ENCODE data around the gene AK9. TPM values are rescaled to one million over a fixed set of nuclear protein-coding genes. Genes with fewer than 3 reads are reported as not detected.
A peak's percentile ranks its signal among the peaks of the same experiment; 100 is the strongest.

AK9 gene
- total and polyA plus RNA-seq, 10 of the 15 experiments (the other 5 are each of a cell fraction or from before 2014, with no cell fraction given) = 2.1 to 7.4 (median 4.2) TPM

GRCh38 chr6:109705258-109705657 is 14.3 kb upstream of the AK9 start (continued):
- TF ChIP-seq USF2 (IDR thresholded peaks at IDR 0.05; ENCODE audit: borderline replicate concordance, low read depth, low read length) = no peak
- no peak for TF ChIP-seq TAF1 (IDR thresholded peaks at IDR 0.05; ENCODE audit: borderline replicate concordance, low read depth, low read length)
- TF ChIP-seq CBX3 (IDR thresholded peaks at IDR 0.05; ENCODE audit: borderline replicate concordance, low read depth) = no peak
- no peak for TF ChIP-seq POLR2AphosphoS5 (IDR thresholded peaks at IDR 0.05; ENCODE audit: low read length)
- no peak for TF ChIP-seq HDAC6 (IDR thresholded peaks at IDR 0.05; ENCODE audit: unreplicated experiment)
- no peak for TF ChIP-seq NFYB (IDR thresholded peaks at IDR 0.05; ENCODE audit: insufficient read depth, low read depth, low read length)
- TF ChIP-seq FOXM1 (IDR thresholded peaks at IDR 0.05; ENCODE audit: low read depth, low read length) = peak; percentile 77; the same call in 1 of the 2 replicates
- no peak for TF ChIP-seq MAX (IDR thresholded peaks at IDR 0.05; ENCODE audit: low read depth, low read length)
- no peak for TF ChIP-seq CBFB (IDR thresholded peaks at IDR 0.05; ENCODE audit: low read depth)
- no peak for TF ChIP-seq CBX5 (IDR thresholded peaks at IDR 0.05; ENCODE audit: low read depth)
- TF ChIP-seq SRF (IDR thresholded peaks at IDR 0.05; ENCODE audit: low read depth in 2 of 2, low read length in 2 of 2) = no peak
- TF ChIP-seq MTA3 (IDR thresholded peaks at IDR 0.05; ENCODE audit: borderline replicate concordance, low read length) = no peak

- ATAC-seq (no peak), DNase-seq (ENCODE audit: low read depth, low spot score) (no peak), FAIRE-seq (no peak)
- Histone ChIP-seq H3K9me3 (replicated peaks; ENCODE audit: control insufficient read depth, insufficient read depth, low read length) (no peaks in the 10 kb centered on the region), H3K79me2 (ENCODE audit: control insufficient read depth, insufficient read depth, low read length) (no peaks in the 10 kb centered on the region), H3K4me1 (ENCODE audit: control insufficient read depth, insufficient read depth, low read length) (no peaks in the 10 kb centered on the region; the same call in 1 of the 2 replicates), H4K20me1 (ENCODE audit: control insufficient read depth, insufficient read depth) (no peaks in the 10 kb centered on the region), H3K4me3 (no peak overlapping the region), H3K27me3 (replicated peaks in 1 of 2; ENCODE audit: control insufficient read depth in 2 of 2, insufficient read depth in 2 of 2, low read length in 1 of 2) (no peaks in the 10 kb centered on the region), H2AFZ (ENCODE audit: control insufficient read depth, low read depth, low read length) (no peak overlapping the region), H3K9ac (ENCODE audit: control insufficient read depth, insufficient read depth, low read length) (no peak overlapping the region), H3K4me2 (ENCODE audit: control insufficient read depth, insufficient read depth) (no peak overlapping the region), H3K27ac (ENCODE audit: control insufficient read depth, insufficient read depth) (no peak overlapping the region), H3K36me3 (ENCODE audit: control insufficient read depth in 2 of 2, insufficient read depth in 2 of 2, low read length in 1 of 2) (no peaks in the 10 kb centered on the region)
- RAD21 ChIA-PET (ENCODE audit: unreplicated experiment) = interaction anchor here (2.3 to 8.0 kb wide), 3 partner anchors 9 to 335 kb away, joined by 8 to 143 read pairs (median 9); no protein-coding TSS in a partner anchor
- BruUV-seq (replicated peaks) = no TSS peak
- POLR2A ChIA-PET = no interaction called here
- SMC1A ChIA-PET (ENCODE audit: uncharacterized antibody, unreplicated experiment) = interaction anchor here (0.9 to 7.1 kb wide), 7 partner anchors 11 to 688 kb away, joined by 3 to 98 read pairs (median 6); partner anchors contain the start of genes AK9 and FIG4
- in situ Hi-C loops (cut with MboI) (loop anchor here (5.0 kb wide), 2 partner anchors 340 to 690 kb away; no protein-coding TSS in a partner anchor), intact Hi-C loops (cut with micrococcal nuclease; ENCODE audit: unreplicated experiment) (no loop called here)
- 50% methylated on average over 4 of the region's 4 CpGs for WGBS (ENCODE audit: insufficient coverage, insufficient replicate concordance, low lambda C conversion rate, missing lambda C conversion rate)
- CTCF ChIA-PET = interaction anchor here (1.0 to 6.6 kb wide), 10 partner anchors 13 to 689 kb away, joined by 3 to 203 read pairs (median 6); no protein-coding TSS in a partner anchor
- no peak for TF ChIP-seq YY1 (IDR thresholded peaks at IDR 0.05; ENCODE audit: low read depth, low read length)
- no peak for TF ChIP-seq TCF7 (IDR thresholded peaks at IDR 0.05; ENCODE audit: borderline replicate concordance)
- TF ChIP-seq SP1 (IDR thresholded peaks at IDR 0.05; ENCODE audit: low read depth, low read length) = no peak
- no peak for TF ChIP-seq DPF2 (IDR thresholded peaks at IDR 0.05)
- no peak for TF ChIP-seq IRF3 (IDR thresholded peaks at IDR 0.05)
Measured at GRCh38 chr6:109702791-109703190, 11.8 kb upstream of the AK9 start.

Measured in GM12878 (cell line).